A549 (cell line): Measurements from ENCODE around the gene C12orf43. TPM values are rescaled to one million over a fixed set of nuclear protein-coding genes. Genes with fewer than 3 reads are reported as not detected.

ENCODE experiments used
- ATAC-seq, 2 experiments: fragments of 200-7000 bp in 1 of 2; fragments of >200 bp in 1 of 2; cut with Nextera tagmentation in 1 of 2; cut with Tn5 transposase in 1 of 2; 3 replicates each; pipeline versions ENCODE4 v1.8.0 to v1.9.1; 2018 to 2020; ENCODE audit warnings: mild to moderate bottlenecking in 1 of 2, moderate library complexity in 1 of 2
- CTCF ChIA-PET: fragments of 300-600 bp; sonication (Branson Sonifier 250); formaldehyde crosslinking; extraction: SDS; loops from one replicate; lab custom pipeline; 2021; ENCODE audit warnings: antibody characterized with exemption, inconsistent platforms; lab: Yijun Ruan, JAX
- POLR2A ChIA-PET: fragments of 350-600 bp; formaldehyde crosslinking; extraction: SDS; loops from one replicate; lab custom pipeline; 2021; ENCODE audit warnings: antibody characterized with exemption, inconsistent platforms; lab: Yijun Ruan, JAX
- DNase-seq, 2 experiments: peaks; one replicate each; pipeline versions ENCODE4 v3.0.0 to v3.0.0-alpha.2; 2011 to 2016; ENCODE audit warnings: low read depth in 1 of 2, low spot score in 1 of 2
- FAIRE-seq: peaks from 2 replicates; lab custom pipeline; 2011; peaks lifted over from hg19 to GRCh38; lab: Jason Lieb, UNC
- H3K27ac ChIP-seq, 2 experiments: fragments of >200 bp; sonication (Bioruptor Twin); formaldehyde crosslinking; 3 replicates each; pipeline ENCODE4 v1.5.1; 2016 to 2017
- H3K4me1 ChIP-seq: fragments of >200 bp; sonication (Bioruptor Twin); formaldehyde crosslinking; 3 replicates; pipeline ENCODE4 v1.6.1; 2016
- H3K4me2 ChIP-seq: fragments of >200 bp; sonication (Bioruptor Twin); formaldehyde crosslinking; 3 replicates; pipeline ENCODE4 v1.6.1; 2016
- H3K4me3 ChIP-seq: fragments of >200 bp; sonication (Bioruptor Twin); formaldehyde crosslinking; 3 replicates; pipeline ENCODE4 v1.5.1; 2016
- H3K9me3 ChIP-seq: fragments of >200 bp; sonication (Bioruptor Twin); formaldehyde crosslinking; 3 replicates; pipeline ENCODE4 v1.6.1; 2016
- CEBPB ChIP-seq, 2 experiments: fragments of >200 bp in 1 of 2; sonication (Bioruptor Twin) in 1 of 2; formaldehyde crosslinking in 1 of 2; IDR thresholded peaks; 2 replicates each; pipeline ENCODE4 v1.6.1; 2012 to 2016
- CHD4 ChIP-seq: fragments of 200-600 bp; sonication (generic); IDR thresholded peaks from 2 replicates; pipeline ENCODE4 v1.6.1; 2016; ENCODE audit warnings: antibody characterized with exemption, mild to moderate bottlenecking, borderline replicate concordance
- ELK1 ChIP-seq: fragments of 150-350 bp; IDR thresholded peaks from 2 replicates; pipeline ENCODE4 v1.6.1; 2014; ENCODE audit warnings: low read depth, mild to moderate bottlenecking, low read length
- EP300 ChIP-seq, 2 experiments: fragments of >200 bp; sonication (Bioruptor Twin); formaldehyde crosslinking; IDR thresholded peaks; 2 replicates in 1 of 2; 3 replicates in 1 of 2; pipeline ENCODE4 v1.6.1; 2016 to 2017
- ESRRA ChIP-seq: fragments of 150-350 bp; IDR thresholded peaks from 2 replicates; pipeline ENCODE4 v1.6.1; 2014; ENCODE audit warnings: mild to moderate bottlenecking, low read length, borderline replicate concordance
- FOSB ChIP-seq: fragments of 250-450 bp; sonication (Bioruptor Pico); IDR thresholded peaks from 2 replicates; pipeline ENCODE4 v1.5.0; 2020; ENCODE audit warnings: mild to moderate bottlenecking, moderate library complexity
- FOXS1 ChIP-seq: fragments of 250-450 bp; sonication (Bioruptor Pico); IDR thresholded peaks from 2 replicates; pipeline ENCODE4 v1.5.0; 2020; ENCODE audit warnings: mild to moderate bottlenecking, moderate library complexity
- GATA3 ChIP-seq: IDR thresholded peaks from 2 replicates; pipeline ENCODE4 v1.6.1; 2012; ENCODE audit warnings: borderline replicate concordance
- HOXA7 ChIP-seq: fragments of 250-450 bp; sonication (Bioruptor Pico); IDR thresholded peaks from 2 replicates; pipeline ENCODE4 v1.5.0; 2020; ENCODE audit warnings: mild to moderate bottlenecking, moderate library complexity
- HOXB13 ChIP-seq: fragments of 250-450 bp; sonication (Bioruptor Pico); IDR thresholded peaks from 2 replicates; pipeline ENCODE4 v1.5.0; 2020; ENCODE audit warnings: low read depth, mild to moderate bottlenecking, moderate library complexity
- KDM5A ChIP-seq: fragments of 200-600 bp; sonication (generic); IDR thresholded peaks from 2 replicates; pipeline ENCODE4 v1.6.1; 2016; ENCODE audit warnings: antibody characterized with exemption, mild to moderate bottlenecking
- MAFK ChIP-seq: fragments of 450-650 bp; IDR thresholded peaks from 2 replicates; pipeline ENCODE4 v1.6.1; 2014; ENCODE audit not compliant: partially characterized antibody
- MAZ ChIP-seq: fragments of 150-350 bp; IDR thresholded peaks from 2 replicates; pipeline ENCODE4 v1.6.1; 2014; ENCODE audit warnings: antibody characterized with exemption, low read depth, low read length, borderline replicate concordance
- NFE2L2 ChIP-seq: fragments of 150-350 bp; conservative IDR thresholded peaks from 2 replicates; pipeline ENCODE4 v1.6.1; 2014; ENCODE audit warnings: low read length
- NPAS2 ChIP-seq: fragments of 250-450 bp; sonication (Bioruptor Pico); IDR thresholded peaks from 2 replicates; pipeline ENCODE4 v1.8.0; 2022; ENCODE audit warnings: mild to moderate bottlenecking, moderate library complexity, borderline replicate concordance
- PBX3 ChIP-seq: IDR thresholded peaks from 2 replicates; pipeline ENCODE4 v1.6.1; 2012
- PHF8 ChIP-seq: fragments of 200-600 bp; sonication (generic); IDR thresholded peaks from 2 replicates; pipeline ENCODE4 v1.6.1; 2016; ENCODE audit warnings: low read depth, mild to moderate bottlenecking, antibody characterized with exemption, moderate library complexity, borderline replicate concordance
- RAD21 ChIP-seq, 2 experiments: fragments of >200 bp in 1 of 2; sonication (Bioruptor Twin) in 1 of 2; formaldehyde crosslinking in 1 of 2; IDR thresholded peaks in 1 of 2; conservative IDR thresholded peaks in 1 of 2; 2 replicates in 1 of 2; 3 replicates in 1 of 2; pipeline ENCODE4 v1.6.1; 2012 to 2018; ENCODE audit warnings: inconsistent platforms in 1 of 2
- RARB ChIP-seq: fragments of 250-450 bp; sonication (Bioruptor Pico); IDR thresholded peaks from 2 replicates; pipeline ENCODE4 v1.8.0; 2021; ENCODE audit warnings: mild to moderate bottlenecking, moderate library complexity
- RNF2 ChIP-seq: fragments of 200-600 bp; sonication (generic); IDR thresholded peaks from 2 replicates; pipeline ENCODE4 v1.6.1; 2016; ENCODE audit warnings: low read depth, mild to moderate bottlenecking, antibody characterized with exemption, moderate library complexity, borderline replicate concordance
- SMC3 ChIP-seq: fragments of >200 bp; sonication (Bioruptor Twin); formaldehyde crosslinking; IDR thresholded peaks from 3 replicates; pipeline ENCODE4 v1.6.1; 2018; ENCODE audit warnings: inconsistent platforms
- SREBF2 ChIP-seq: fragments of 450-650 bp; IDR thresholded peaks from 2 replicates; pipeline ENCODE4 v1.6.1; 2014; ENCODE audit warnings: mild to moderate bottlenecking, moderate library complexity
- TP53 ChIP-seq: fragments of 250-450 bp; sonication (Bioruptor Pico); IDR thresholded peaks from 2 replicates; pipeline ENCODE4 v1.5.0; 2021; ENCODE audit warnings: mild to moderate bottlenecking, moderate library complexity
- ZC3H11A ChIP-seq: fragments of 450-650 bp; IDR thresholded peaks from 2 replicates; pipeline ENCODE4 v1.6.1; 2014; ENCODE audit warnings: antibody characterized with exemption, mild to moderate bottlenecking
- ZFP36 ChIP-seq: fragments of 450-650 bp; IDR thresholded peaks from 2 replicates; pipeline ENCODE4 v1.6.1; 2014; ENCODE audit warnings: borderline replicate concordance; ENCODE audit not compliant: partially characterized antibody
- WGBS: methylation state at CpG from one replicate; pipeline ENCODE4 v1.1.6; 2017; ENCODE audit errors: missing lambda C conversion rate; 5-methylcytosine and 5-hydroxymethylcytosine counted together
- polyA plus RNA-seq, 4 experiments: library from polyadenylated mRNA; depleted of rRNA in 3 of 4; stranded (reverse); fragments of >200 nt; fragmentation: RNase III in 1 of 4; extraction: RNeasy Plus Mini Kit Qiagen cat#74134 plus additional on column Dnase treatment in 1 of 4; gene quantifications; 2 replicates in 3 of 4; 3 replicates in 1 of 4; pipeline ENCODE4 v1.2.3, GENCODE V29; 2011 to 2017
- TF ChIP-seq, protein P1 (sequence below): fragments of >200 bp; sonication (Bioruptor Twin); formaldehyde crosslinking; IDR thresholded peaks from 2 replicates; pipeline ENCODE4 v1.6.1; 2016
- TF ChIP-seq, protein P2 (sequence below): fragments of 250-450 bp; sonication (Bioruptor Pico); IDR thresholded peaks from 2 replicates; pipeline ENCODE4 v1.5.0; 2020; ENCODE audit warnings: low read depth, mild to moderate bottlenecking, moderate library complexity
- TF ChIP-seq, protein P3 (sequence below): fragments of >200 bp; sonication (Bioruptor Twin); formaldehyde crosslinking; IDR thresholded peaks from 3 replicates; pipeline ENCODE4 v1.6.1; 2016
- TF ChIP-seq, protein P4 (sequence below): IDR thresholded peaks from 2 replicates; pipeline ENCODE4 v1.6.1; 2012; ENCODE audit warnings: low read depth, borderline replicate concordance

The C12orf43 gene
- polyA plus RNA-seq, 2 of the 4 experiments (the other 2 are of a cell fraction): 20.0 to 20.5 TPM

DNA sequence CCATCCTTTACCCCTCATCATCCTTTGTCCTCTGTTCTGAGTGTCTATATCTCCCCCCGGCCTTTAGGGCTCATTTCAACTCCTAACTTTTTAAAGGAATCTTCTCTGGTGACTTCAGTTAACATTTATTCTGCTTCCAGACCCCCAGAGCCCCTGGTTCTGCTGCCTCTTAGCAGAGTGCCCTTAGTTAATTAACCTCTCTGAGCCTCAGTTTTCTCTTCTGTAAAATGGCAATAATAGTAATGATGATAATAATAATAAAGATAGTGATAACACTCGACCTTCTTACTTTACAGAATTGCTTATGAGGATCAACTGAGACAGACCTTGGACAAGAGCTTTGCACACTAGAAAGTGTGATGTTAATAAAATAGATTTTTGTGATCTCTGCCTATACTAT is 6.4 kb upstream of the C12orf43 start:
- TF ChIP-seq, protein P1, sequence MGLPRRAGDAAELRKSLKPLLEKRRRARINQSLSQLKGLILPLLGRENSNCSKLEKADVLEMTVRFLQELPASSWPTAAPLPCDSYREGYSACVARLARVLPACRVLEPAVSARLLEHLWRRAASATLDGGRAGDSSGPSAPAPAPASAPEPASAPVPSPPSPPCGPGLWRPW: no peak
- TF ChIP-seq, protein P2, sequence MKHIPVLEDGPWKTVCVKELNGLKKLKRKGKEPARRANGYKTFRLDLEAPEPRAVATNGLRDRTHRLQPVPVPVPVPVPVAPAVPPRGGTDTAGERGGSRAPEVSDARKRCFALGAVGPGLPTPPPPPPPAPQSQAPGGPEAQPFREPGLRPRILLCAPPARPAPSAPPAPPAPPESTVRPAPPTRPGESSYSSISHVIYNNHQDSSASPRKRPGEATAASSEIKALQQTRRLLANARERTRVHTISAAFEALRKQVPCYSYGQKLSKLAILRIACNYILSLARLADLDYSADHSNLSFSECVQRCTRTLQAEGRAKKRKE: no peak
- no peak for TF ChIP-seq HOXB13 (CRISPR knock-in tag)
- TF ChIP-seq ELK1: no peak
- TF ChIP-seq CHD4: no peak
- TF ChIP-seq RAD21 (conservative IDR thresholded peaks at IDR 0.05 in 1 of 2, IDR thresholded peaks at IDR 0.05 in 1 of 2): no peak
- no peak for TF ChIP-seq MAFK
- TF ChIP-seq EP300 (IDR thresholded peaks at IDR 0.05): no peak
- no peak for TF ChIP-seq FOSB
- no peak for TF ChIP-seq RNF2
- no peak for TF ChIP-seq CEBPB (IDR thresholded peaks at IDR 0.05)
- TF ChIP-seq, protein P3, sequence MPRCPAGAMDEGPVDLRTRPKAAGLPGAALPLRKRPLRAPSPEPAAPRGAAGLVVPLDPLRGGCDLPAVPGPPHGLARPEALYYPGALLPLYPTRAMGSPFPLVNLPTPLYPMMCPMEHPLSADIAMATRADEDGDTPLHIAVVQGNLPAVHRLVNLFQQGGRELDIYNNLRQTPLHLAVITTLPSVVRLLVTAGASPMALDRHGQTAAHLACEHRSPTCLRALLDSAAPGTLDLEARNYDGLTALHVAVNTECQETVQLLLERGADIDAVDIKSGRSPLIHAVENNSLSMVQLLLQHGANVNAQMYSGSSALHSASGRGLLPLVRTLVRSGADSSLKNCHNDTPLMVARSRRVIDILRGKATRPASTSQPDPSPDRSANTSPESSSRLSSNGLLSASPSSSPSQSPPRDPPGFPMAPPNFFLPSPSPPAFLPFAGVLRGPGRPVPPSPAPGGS: no peak
- TF ChIP-seq KDM5A: no peak
- no peak for TF ChIP-seq GATA3
- TF ChIP-seq RARB: no peak
- no peak for TF ChIP-seq SMC3
- no peak for TF ChIP-seq ESRRA
- no peak for TF ChIP-seq TP53 (CRISPR knock-in tag)
- TF ChIP-seq NPAS2 (CRISPR knock-in tag): no peak
- TF ChIP-seq, all 56 proteins: peak for 0
- ChIA-PET CTCF (interaction anchor here (1.3 kb wide), 1 partner anchor 12 kb away, joined by 4 read pairs; no protein-coding TSS in a partner anchor), POLR2A (no interaction called here)
- H3K4me1 ChIP-seq: peaks cover 15% of the 10 kb centered on the region
- 47% methylated on average over 2 of the region's 2 CpGs for WGBS
- no peak overlapping the region for H3K4me3 ChIP-seq
- FAIRE-seq: no peak
- DNase-seq: no peak
- H3K4me2 ChIP-seq: no peak overlapping the region
- ATAC-seq: no peak
- H3K27ac ChIP-seq: no peak overlapping the region
- H3K9me3 ChIP-seq: no peaks in the 10 kb centered on the region

DNA sequence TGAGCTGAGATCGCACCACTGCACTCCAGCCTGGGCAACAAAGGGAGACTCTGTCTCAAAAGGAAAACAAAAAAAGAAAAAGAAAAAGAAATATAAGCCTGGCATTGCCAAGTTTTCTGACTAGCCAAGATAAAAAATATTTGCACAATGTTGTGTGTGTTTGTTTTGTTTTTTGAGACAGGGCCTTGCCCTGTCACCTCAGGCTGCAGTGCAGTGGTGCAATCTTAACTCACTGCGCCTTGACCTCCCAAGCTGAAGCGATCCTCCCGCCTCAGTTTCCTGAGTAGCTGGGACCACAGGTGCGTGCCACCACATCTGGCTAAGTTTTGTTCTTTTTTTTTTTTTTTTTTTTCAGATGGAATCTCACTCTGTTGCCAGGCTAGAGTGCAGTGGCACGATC is 5.5 kb upstream of the C12orf43 start:
- Histone ChIP-seq H3K9me3 (no peaks in the 10 kb centered on the region), H3K4me2 (no peak overlapping the region), H3K27ac (no peak overlapping the region), H3K4me3 (no peak overlapping the region), H3K4me1 (peaks cover 15% of the 10 kb centered on the region)
- no peak for DNase-seq
- ChIA-PET CTCF (no interaction called here), POLR2A (interaction anchor here (0.6 kb wide), 1 partner anchor 34 kb away, joined by 4 read pairs; no protein-coding TSS in a partner anchor)
- 78% methylated on average over 6 of the region's 6 CpGs for WGBS
- FAIRE-seq: no peak
- no peak for TF ChIP-seq ZC3H11A
- TF ChIP-seq PHF8: no peak
- TF ChIP-seq HOXA7 (CRISPR knock-in tag): no peak
- TF ChIP-seq ZFP36: no peak
- no peak for TF ChIP-seq PBX3
- TF ChIP-seq NFE2L2: no peak
- no peak for TF ChIP-seq SREBF2
- TF ChIP-seq ESRRA: no peak
- no peak for TF ChIP-seq FOSB
- TF ChIP-seq FOXS1 (CRISPR knock-in tag): no peak
- no peak for TF ChIP-seq RNF2
- TF ChIP-seq, protein P4, sequence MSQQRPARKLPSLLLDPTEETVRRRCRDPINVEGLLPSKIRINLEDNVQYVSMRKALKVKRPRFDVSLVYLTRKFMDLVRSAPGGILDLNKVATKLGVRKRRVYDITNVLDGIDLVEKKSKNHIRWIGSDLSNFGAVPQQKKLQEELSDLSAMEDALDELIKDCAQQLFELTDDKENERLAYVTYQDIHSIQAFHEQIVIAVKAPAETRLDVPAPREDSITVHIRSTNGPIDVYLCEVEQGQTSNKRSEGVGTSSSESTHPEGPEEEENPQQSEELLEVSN: no peak
- no peak for TF ChIP-seq MAZ
- no peak for TF ChIP-seq SMC3
- ATAC-seq: no peak
